A172 (cell line): Measurements from ENCODE around the gene MLYCD. TPM values are rescaled to one million over a fixed set of nuclear protein-coding genes. Genes with fewer than 3 reads are reported as not detected.
A peak's percentile ranks its signal among the peaks of the same experiment; 100 is the strongest.

Experiments used
- DNase-seq: peaks from one replicate; pipeline ENCODE4 v3.0.0-alpha.2; 2015; ENCODE audit warnings: low spot score
- total RNA-seq: library from RNA; depleted of rRNA; stranded (reverse); fragments of >200 nt; shearing (Covaris generic); gene quantifications from 2 replicates; pipeline ENCODE4 v1.2.3, GENCODE V29; 2014

Gene MLYCD
- total RNA-seq, 1 experiment from 2014 or later = 3.1 TPM

GRCh38 chr16:83954577-83955016 is 55.7 kb downstream of the MLYCD start:
- DNase-seq = peak; percentile 76

- no peak for DNase-seq
These were observed 56.6 kb downstream of the MLYCD start for GRCh38 chr16:83955218-83956130.

- DNase-seq = peak; percentile 67
These were observed 57.7 kb downstream of the MLYCD start for GRCh38 chr16:83956336-83957289.

GRCh38 chr16:83957296-83957855 is 58.5 kb downstream of the MLYCD start:
- no peak for DNase-seq

- DNase-seq = no peak
These were observed 59.4 kb downstream of the MLYCD start for GRCh38 chr16:83958137-83958845.

GRCh38 chr16:83958846-83959565 is 60.1 kb downstream of the MLYCD start:
- DNase-seq = no peak

- DNase-seq = no peak
These were observed 60.9 kb downstream of the MLYCD start for GRCh38 chr16:83959656-83960434.

GRCh38 chr16:83960521-83961249 is 61.8 kb downstream of the MLYCD start:
- no peak for DNase-seq

- DNase-seq = no peak
These were observed 62.7 kb downstream of the MLYCD start for GRCh38 chr16:83961591-83961990.

- DNase-seq = no peak
These were observed 64.6 kb downstream of the MLYCD start for GRCh38 chr16:83963277-83964119.

GRCh38 chr16:83964684-83965443 is 65.9 kb downstream of the MLYCD start:
- no peak for DNase-seq

GRCh38 chr16:83965444-83966152 is 66.7 kb downstream of the MLYCD start:
- no peak for DNase-seq

GRCh38 chr16:83966153-83966696 is 67.3 kb downstream of the MLYCD start:
- DNase-seq = no peak

GRCh38 chr16:83967091-83967490 is 68.2 kb downstream of the MLYCD start:
- DNase-seq = no peak

GRCh38 chr16:83967838-83968305 is 69.0 kb downstream of the MLYCD start, which contains the start of gene NECAB2:
Gene NECAB2, plus strand, starts transcription at chr16:83968244. Its CDS starts 405 bp downstream, at chr16:83968649.
- DNase-seq = no peak

GRCh38 chr16:83968306-83968851 is 69.5 kb downstream of the MLYCD start:
- no peak for DNase-seq
